H1 (cell line): ENCODE data around the gene FAM83F. TPM values are rescaled to one million over a fixed set of nuclear protein-coding genes. Genes with fewer than 3 reads are reported as not detected.
A peak's percentile ranks its signal among the peaks of the same experiment; 100 is the strongest.

Experiments
- CTCF ChIA-PET: fragments of 300-600 bp; sonication (Branson Sonifier 250); formaldehyde crosslinking; loops from one replicate; lab custom pipeline; 2021; ENCODE audit not compliant: partially characterized antibody; lab: Charles Lee
- POLR2A ChIA-PET: fragments of 300-600 bp; sonication (Branson Sonifier 250); formaldehyde crosslinking; loops from one replicate; lab custom pipeline; 2021; ENCODE audit warnings: inconsistent platforms; ENCODE audit not compliant: partially characterized antibody; lab: Charles Lee
- DNase-seq, 2 experiments: peaks; one replicate each; pipeline versions ENCODE4 v3.0.0 to v3.0.0-alpha.2; 2010 to 2022; ENCODE audit warnings: low spot score in 2 of 2, low read depth in 1 of 2, mixed read lengths in 1 of 2
- FAIRE-seq: peaks from 2 replicates; lab custom pipeline; 2011; peaks lifted over from hg19 to GRCh38; lab: Jason Lieb, UNC
- H2AFZ ChIP-seq: 2 replicates; pipeline ENCODE4 v1.8.1; 2012; ENCODE audit warnings: low read length, inconsistent platforms
- H2AK5ac ChIP-seq: 2 replicates; pipeline ENCODE4 v1.6.1; 2013; ENCODE audit warnings: low read depth, low read length
- H2BK120ac ChIP-seq: replicated peaks from 2 replicates; pipeline ENCODE3; 2013; ENCODE audit warnings: low read depth, low read length, inconsistent platforms
- H2BK12ac ChIP-seq: 2 replicates; pipeline ENCODE4 v1.6.1; 2013; ENCODE audit warnings: low read depth, low read length
- H2BK15ac ChIP-seq: 2 replicates; pipeline ENCODE4 v1.6.1; 2013; ENCODE audit warnings: low read length
- H2BK20ac ChIP-seq: 2 replicates; pipeline ENCODE4 v1.6.1; 2013; ENCODE audit warnings: low read length
- H2BK5ac ChIP-seq: 2 replicates; pipeline ENCODE4 v1.6.1; 2013; ENCODE audit warnings: low read depth, low read length
- H3K14ac ChIP-seq: 2 replicates; pipeline ENCODE4 v1.6.1; 2013; ENCODE audit warnings: inconsistent platforms; ENCODE audit not compliant: insufficient read length
- H3K18ac ChIP-seq: 2 replicates; pipeline ENCODE4 v1.6.1; 2013; ENCODE audit warnings: low read length; ENCODE audit errors: extremely low read depth
- H3K23ac ChIP-seq: 2 replicates; pipeline ENCODE4 v1.6.1; 2013; ENCODE audit warnings: inconsistent platforms; ENCODE audit not compliant: insufficient read length
- H3K23me2 ChIP-seq: 2 replicates; pipeline ENCODE4 v1.6.1; 2013; ENCODE audit warnings: low read depth, low read length
- H3K27ac ChIP-seq: 2 replicates; pipeline ENCODE4 v1.6.1; 2011; ENCODE audit warnings: low read depth, low read length, inconsistent platforms
- H3K27me3 ChIP-seq, 4 experiments: replicated peaks in 1 of 4; 1 replicate in 1 of 4; 2 replicates in 3 of 4; pipeline versions ENCODE4 v1.6.1 to v1.8.1; 2011 to 2013; ENCODE audit warnings: low read length in 3 of 4, mild to moderate bottlenecking in 3 of 4, inconsistent platforms in 2 of 4, mixed read lengths in 2 of 4, moderate library complexity in 1 of 4; ENCODE audit not compliant: control insufficient read depth in 3 of 4, insufficient read depth in 3 of 4; ENCODE audit errors: extremely low read depth in 1 of 4
- H3K36me3 ChIP-seq, 4 experiments: 2 replicates each; pipeline versions ENCODE4 v1.6.1 to v1.8.1; 2011 to 2013; ENCODE audit warnings: mild to moderate bottlenecking in 4 of 4, low read length in 3 of 4, moderate library complexity in 2 of 4, control low read depth in 1 of 4, inconsistent platforms in 1 of 4; ENCODE audit not compliant: insufficient read depth in 4 of 4, control insufficient read depth in 2 of 4
- H3K4ac ChIP-seq: replicated peaks from 2 replicates; pipeline ENCODE3; 2013; ENCODE audit warnings: low read length, low read depth, mixed read lengths, inconsistent platforms; ENCODE audit not compliant: insufficient read length
- H3K4me1 ChIP-seq, 4 experiments: replicated peaks in 1 of 4; 1 replicate in 1 of 4; 2 replicates in 3 of 4; pipeline versions ENCODE4 v1.6.1 to v1.8.1; 2011 to 2013; ENCODE audit warnings: low read length in 3 of 4, inconsistent platforms in 2 of 4, mixed read lengths in 1 of 4; ENCODE audit not compliant: insufficient read depth in 4 of 4, control insufficient read depth in 3 of 4
- H3K4me2 ChIP-seq, 2 experiments: 2 replicates each; pipeline versions ENCODE4 v1.6.1 to v1.8.1; 2011 to 2013; ENCODE audit warnings: low read depth in 2 of 2, low read length in 2 of 2, control low read depth in 1 of 2, inconsistent platforms in 1 of 2, mild to moderate bottlenecking in 1 of 2; ENCODE audit not compliant: insufficient read depth in 1 of 2
- H3K4me3 ChIP-seq, 4 experiments: fragments of 200-600, 300-600 bp in 1 of 4; sonication (generic), shearing (Covaris generic), sonication (Bioruptor Twin) in 1 of 4; 2 replicates each; pipeline versions ENCODE4 v1.5.1 to v1.8.1; 2011 to 2016; ENCODE audit warnings: low read length in 4 of 4, low read depth in 3 of 4, control low read depth in 2 of 4, inconsistent platforms in 2 of 4, mild to moderate bottlenecking in 2 of 4, mixed read lengths in 1 of 4, moderate library complexity in 1 of 4; ENCODE audit not compliant: insufficient read depth in 2 of 4; ENCODE audit errors: extremely low read depth in 1 of 4
- H3K56ac ChIP-seq: replicated peaks from 2 replicates; pipeline ENCODE3; 2013; ENCODE audit warnings: low read depth, mild to moderate bottlenecking, mixed read lengths, low read length, inconsistent platforms; ENCODE audit not compliant: insufficient read length
- H3K79me1 ChIP-seq: 2 replicates; pipeline ENCODE4 v1.6.1; 2013; ENCODE audit warnings: low read depth, low read length, control low read depth
- H3K79me2 ChIP-seq, 2 experiments: 2 replicates each; pipeline versions ENCODE4 v1.6.1 to v1.8.1; 2012 to 2013; ENCODE audit warnings: low read length in 2 of 2, mild to moderate bottlenecking in 2 of 2, inconsistent platforms in 1 of 2; ENCODE audit not compliant: insufficient read depth in 2 of 2, control insufficient read depth in 1 of 2
- H3K9ac ChIP-seq, 4 experiments: replicated peaks in 1 of 4; 1 replicate in 1 of 4; 2 replicates in 3 of 4; pipeline versions ENCODE4 v1.6.1 to v1.8.1; 2011 to 2013; ENCODE audit warnings: low read depth in 3 of 4, low read length in 3 of 4, control low read depth in 2 of 4, mild to moderate bottlenecking in 2 of 4, moderate library complexity in 2 of 4, inconsistent platforms in 1 of 4; ENCODE audit errors: extremely low read depth in 1 of 4
- H3K9me3 ChIP-seq, 2 experiments: 2 replicates each; pipeline versions ENCODE4 v1.6.1 to v1.8.1; 2012 to 2013; ENCODE audit warnings: mild to moderate bottlenecking in 2 of 2, moderate library complexity in 2 of 2, control low read depth in 1 of 2, inconsistent platforms in 1 of 2, low read depth in 1 of 2, low read length in 1 of 2, mixed read lengths in 1 of 2; ENCODE audit not compliant: insufficient read depth in 2 of 2
- H4K20me1 ChIP-seq, 2 experiments: replicated peaks in 1 of 2; 2 replicates each; pipeline versions ENCODE3 to v1.8.1; 2011 to 2013; ENCODE audit warnings: inconsistent platforms in 2 of 2, low read length in 2 of 2, mild to moderate bottlenecking in 1 of 2; ENCODE audit not compliant: insufficient read depth in 2 of 2, control insufficient read depth in 1 of 2
- H4K5ac ChIP-seq: 2 replicates; pipeline ENCODE4 v1.6.1; 2013; ENCODE audit warnings: low read length, low read depth, mixed read lengths, inconsistent platforms; ENCODE audit not compliant: insufficient read length
- H4K8ac ChIP-seq: 2 replicates; pipeline ENCODE4 v1.8.0; 2013; ENCODE audit warnings: mild to moderate bottlenecking, moderate library complexity, low read length, inconsistent platforms; ENCODE audit not compliant: insufficient read depth; ENCODE audit errors: extremely low read depth
- H4K91ac ChIP-seq: replicated peaks from 2 replicates; pipeline ENCODE3; 2013; ENCODE audit warnings: low read length, mixed read lengths, inconsistent platforms; ENCODE audit not compliant: insufficient read length
- BACH1 ChIP-seq: IDR thresholded peaks from 2 replicates; pipeline ENCODE4 v1.6.1; 2012; ENCODE audit warnings: low read length, improper control_type of control experiment
- CREB1 ChIP-seq: IDR thresholded peaks from 2 replicates; pipeline ENCODE4 v1.6.1; 2012; ENCODE audit warnings: inconsistent platforms
- GTF2F1 ChIP-seq: IDR thresholded peaks from 2 replicates; pipeline ENCODE4 v1.6.1; 2012; ENCODE audit warnings: low read depth, low read length, improper control_type of control experiment, borderline replicate concordance
- RAD21 ChIP-seq, 2 experiments: IDR thresholded peaks in 1 of 2; conservative IDR thresholded peaks in 1 of 2; 2 replicates each; pipeline ENCODE4 v1.6.1; 2011; ENCODE audit warnings: low read depth in 2 of 2, low read length in 2 of 2, improper control_type of control experiment in 1 of 2, inconsistent platforms in 1 of 2, mild to moderate bottlenecking in 1 of 2, moderate library complexity in 1 of 2
- SIRT6 ChIP-seq: IDR thresholded peaks from one replicate; pipeline ENCODE4 v1.7.1; 2012; ENCODE audit warnings: low read length, inconsistent platforms
- YY1 ChIP-seq: IDR thresholded peaks from 2 replicates; pipeline ENCODE4 v1.6.1; 2011; ENCODE audit warnings: low read depth, mild to moderate bottlenecking, low read length
- ZNF274 ChIP-seq: IDR thresholded peaks from 2 replicates; pipeline ENCODE4 v1.7.0; 2012; ENCODE audit warnings: low read length, borderline replicate concordance; ENCODE audit errors: extremely low read depth
- WGBS, 2 experiments: shearing (Covaris generic) in 1 of 2; methylation state at CpG; one replicate each; pipeline versions ENCODE4 v1.1.6 to v1.1.7; 2013 to 2015; ENCODE audit warnings: low lambda C conversion rate in 2 of 2, mixed read lengths in 2 of 2, inconsistent platforms in 1 of 2, low coverage in 1 of 2, missing lambda C conversion rate in 1 of 2; ENCODE audit not compliant: insufficient replicate concordance in 2 of 2, insufficient coverage in 1 of 2, insufficient read length in 1 of 2; ENCODE audit errors: extremely low coverage in 1 of 2, missing lambda C conversion rate in 1 of 2; 5-methylcytosine and 5-hydroxymethylcytosine counted together
- polyA plus RNA-seq, 7 experiments: library from polyadenylated mRNA; depleted of rRNA in 3 of 7; stranded (reverse) in 5 of 7; unstranded in 2 of 7; fragments of >200 nt in 5 of 7; fragments of 200-250 nt in 2 of 7; gene quantifications; 1 replicate in 5 of 7; 2 replicates in 1 of 7; 4 replicates in 1 of 7; pipeline versions ENCODE4 v1.2.1 to v1.2.3, GENCODE V29; 2011 to 2013; ENCODE audit warnings: missing spikeins in 2 of 7, mixed read lengths in 2 of 7
- total RNA-seq: library from RNA; stranded (reverse); fragmentation: NEBNext Ultra II Directional; extraction: Animal tissue kit (Norgen Biotek cat#: 25700); gene quantifications from 2 replicates; pipeline ENCODE4 v1.2.1, GENCODE V29; 2021

FAM83F gene
- total and polyA plus RNA-seq, 2 of the 8 experiments (the other 6 are each of a cell fraction or from before 2014, with no cell fraction given), result 8.6 to 18.9 TPM

- Histone ChIP-seq H2AK5ac (no peak overlapping the region), H2BK20ac (no peak overlapping the region), H4K20me1 (peaks cover 0 to 3% of the 10 kb centered on the region in 2 experiments), H4K5ac (no peak overlapping the region), H2AFZ (no peak overlapping the region), H3K4ac (no peak overlapping the region), H3K36me3 (no peaks in the 10 kb centered on the region), H3K4me3 (no peak overlapping the region), H2BK120ac (no peak overlapping the region), H3K27ac (no peak overlapping the region), H3K4me1 (peaks cover 0 to 6% (median 4%) of the 10 kb centered on the region in 4 experiments; a peak in 4 of 7 replicates), H3K79me2 (no peaks in the 10 kb centered on the region), H2BK12ac (no peak overlapping the region; the same call in 1 of the 2 replicates), H3K23me2 (no peaks in the 10 kb centered on the region), H2BK5ac (0 out of 2 replicates have a peak overlapping the region, but pooled peaks have one; percentile 4), H3K27me3 (peaks cover 0 to 2% (median 0%) of the 10 kb centered on the region in 4 experiments; a peak in 1 of 7 replicates), H3K23ac (no peak overlapping the region), H3K18ac (no peak overlapping the region), H3K79me1 (no peaks in the 10 kb centered on the region), H2BK15ac (no peak overlapping the region), H4K8ac (peak overlapping the region; percentile 53; the same call in 1 of the 2 replicates), H3K4me2 (no peak overlapping the region), H3K9me3 (no peaks in the 10 kb centered on the region), H3K14ac (no peak overlapping the region), H4K91ac (no peak overlapping the region), H3K9ac (no peak overlapping the region), H3K56ac (no peak overlapping the region)
- 89% methylated on average over 12 of the region's 12 CpGs; no CpG with 5 or more reads in 1 of the 2 experiments for WGBS, 2 experiments
- TF ChIP-seq GTF2F1, result no peak
- no peak for TF ChIP-seq ZNF274
- no peak for TF ChIP-seq CREB1
- no peak for TF ChIP-seq YY1
- no peak for TF ChIP-seq RAD21 (IDR thresholded peaks at IDR 0.05 in 1 of 2, conservative IDR thresholded peaks at IDR 0.05 in 1 of 2; ENCODE audit: low read depth in 2 of 2, low read length in 2 of 2)
- TF ChIP-seq BACH1, result no peak
- no peak for TF ChIP-seq SIRT6
- CTCF ChIA-PET, result interaction anchor here (1.4 to 10.1 kb wide), 7 partner anchors 8 to 504 kb away, joined by 3 to 120 read pairs (median 10); no protein-coding TSS in a partner anchor
- POLR2A ChIA-PET, result interaction anchor here (3.5 kb wide), 1 partner anchor 10 kb away, joined by 15 read pairs; no protein-coding TSS in a partner anchor
- DNase-seq (no peak), FAIRE-seq (no peak)
These were observed 39.0 kb downstream of the FAM83F start for GRCh38 chr22:40033586-40034380.
